A673 (cell line): ENCODE data around the gene CELSR1. TPM values are rescaled to one million over a fixed set of nuclear protein-coding genes. Genes with fewer than 3 reads are reported as not detected.

Source experiments
- BruUV-seq: library from RNA; stranded (reverse); fragments of 400-500 nt; replicated peaks from 2 replicates; lab custom pipeline; 2021; lab: Mats Ljungman, UMichigan
- CTCF ChIA-PET: fragments of 300-600 bp; sonication (Branson Sonifier 250); formaldehyde crosslinking; loops from one replicate; lab custom pipeline; 2022; ENCODE audit warnings: antibody characterized with exemption; lab: Charles Lee
- POLR2A ChIA-PET: fragments of 300-600 bp; sonication (Branson Sonifier 250); formaldehyde crosslinking; loops from one replicate; lab custom pipeline; 2022; ENCODE audit warnings: antibody characterized with exemption; ENCODE audit not compliant: low non-redundant PET; lab: Charles Lee
- DNase-seq: peaks from one replicate; pipeline ENCODE4 v3.0.0-alpha.2; 2015; ENCODE audit warnings: low spot score
- H3K27ac ChIP-seq: fragments of 200-600 bp; sonication (generic); 2 replicates; pipeline ENCODE4 v1.5.1; 2016; ENCODE audit warnings: mixed run types, low read depth, mild to moderate bottlenecking, mixed read lengths, antibody characterized with exemption, low read length; ENCODE audit not compliant: poor library complexity, severe bottlenecking
- H3K27me3 ChIP-seq: fragments of 200-600 bp; sonication (generic); replicated peaks from 2 replicates; pipeline ENCODE4 v1.6.1; 2017; ENCODE audit warnings: mixed run types, low read depth, mild to moderate bottlenecking, mixed read lengths, antibody characterized with exemption, low read length; ENCODE audit not compliant: insufficient read depth, poor library complexity
- H3K36me3 ChIP-seq: fragments of 200-600 bp; sonication (generic); 2 replicates; pipeline ENCODE4 v1.6.1; 2016; ENCODE audit warnings: mixed run types, mild to moderate bottlenecking, mixed read lengths, antibody characterized with exemption, low read length; ENCODE audit not compliant: insufficient read depth, poor library complexity, severe bottlenecking
- H3K4me1 ChIP-seq: fragments of 200-600 bp; sonication (generic); 2 replicates; pipeline ENCODE4 v1.6.1; 2017; ENCODE audit warnings: mixed run types, mild to moderate bottlenecking, mixed read lengths, antibody characterized with exemption, low read length; ENCODE audit not compliant: insufficient read depth, poor library complexity, severe bottlenecking
- H3K4me3 ChIP-seq: fragments of 200-600 bp; sonication (generic); 2 replicates; pipeline ENCODE4 v1.5.1; 2016; ENCODE audit warnings: low read depth, mixed run types, mild to moderate bottlenecking, mixed read lengths, low read length; ENCODE audit not compliant: poor library complexity, severe bottlenecking
- H3K9me3 ChIP-seq: fragments of 200-600 bp; sonication (generic); 2 replicates; pipeline ENCODE4 v1.6.1; 2016; ENCODE audit warnings: mixed run types, low read depth, mild to moderate bottlenecking, mixed read lengths, antibody characterized with exemption, low read length; ENCODE audit not compliant: poor library complexity, severe bottlenecking
- EZH2 ChIP-seq: fragments of 200-600 bp; sonication (generic); IDR thresholded peaks from 2 replicates; pipeline ENCODE4 v1.6.1; 2017; ENCODE audit warnings: borderline replicate concordance, low read depth, mild to moderate bottlenecking, mixed read lengths, antibody characterized with exemption, low read length; ENCODE audit not compliant: poor library complexity, severe bottlenecking
- intact Hi-C: fragments of 100-400 bp; cut with micrococcal nuclease; formaldehyde crosslinking; loops from one replicate; pipeline ENCODE4 v1.10.0; 2022; ENCODE audit not compliant: unreplicated experiment
- total RNA-seq: library from RNA; stranded (reverse); gene quantifications from 2 replicates; pipeline ENCODE4 v1.2.3, GENCODE V29; 2021
- TF ChIP-seq, protein P1 (sequence below): fragments of 300-800, 200-600 bp; sonication (generic); conservative IDR thresholded peaks from 2 replicates; pipeline ENCODE4 v1.5.1; 2017; ENCODE audit warnings: low read depth, mild to moderate bottlenecking, antibody characterized with exemption, low read length, moderate library complexity, mixed read lengths

CELSR1 gene
- total RNA-seq, 1 experiment from 2014 or later: 2.3 TPM

GRCh38 chr22:46467006-46467405 is 70.4 kb downstream of the CELSR1 start:
- Histone ChIP-seq H3K27me3 (no peaks in the 10 kb centered on the region), H3K27ac (no peak overlapping the region), H3K9me3 (no peaks in the 10 kb centered on the region), H3K4me3 (no peak overlapping the region), H3K4me1 (no peaks in the 10 kb centered on the region), H3K36me3 (no peaks in the 10 kb centered on the region)
- intact Hi-C loops: no loop called here
- no peak for DNase-seq
- no TSS peak for BruUV-seq
- CTCF ChIA-PET: no interaction called here
- no peak for TF ChIP-seq EZH2
- TF ChIP-seq, protein P1, sequence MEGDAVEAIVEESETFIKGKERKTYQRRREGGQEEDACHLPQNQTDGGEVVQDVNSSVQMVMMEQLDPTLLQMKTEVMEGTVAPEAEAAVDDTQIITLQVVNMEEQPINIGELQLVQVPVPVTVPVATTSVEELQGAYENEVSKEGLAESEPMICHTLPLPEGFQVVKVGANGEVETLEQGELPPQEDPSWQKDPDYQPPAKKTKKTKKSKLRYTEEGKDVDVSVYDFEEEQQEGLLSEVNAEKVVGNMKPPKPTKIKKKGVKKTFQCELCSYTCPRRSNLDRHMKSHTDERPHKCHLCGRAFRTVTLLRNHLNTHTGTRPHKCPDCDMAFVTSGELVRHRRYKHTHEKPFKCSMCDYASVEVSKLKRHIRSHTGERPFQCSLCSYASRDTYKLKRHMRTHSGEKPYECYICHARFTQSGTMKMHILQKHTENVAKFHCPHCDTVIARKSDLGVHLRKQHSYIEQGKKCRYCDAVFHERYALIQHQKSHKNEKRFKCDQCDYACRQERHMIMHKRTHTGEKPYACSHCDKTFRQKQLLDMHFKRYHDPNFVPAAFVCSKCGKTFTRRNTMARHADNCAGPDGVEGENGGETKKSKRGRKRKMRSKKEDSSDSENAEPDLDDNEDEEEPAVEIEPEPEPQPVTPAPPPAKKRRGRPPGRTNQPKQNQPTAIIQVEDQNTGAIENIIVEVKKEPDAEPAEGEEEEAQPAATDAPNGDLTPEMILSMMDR: no peak
- POLR2A ChIA-PET: no interaction called here

GRCh38 chr22:46466255-46466676 is 71.2 kb downstream of the CELSR1 start:
- Histone ChIP-seq H3K36me3 (no peaks in the 10 kb centered on the region), H3K4me1 (peaks cover 1% of the 10 kb centered on the region), H3K27ac (no peak overlapping the region), H3K27me3 (no peaks in the 10 kb centered on the region), H3K9me3 (no peaks in the 10 kb centered on the region), H3K4me3 (no peak overlapping the region)
- ChIA-PET CTCF (no interaction called here), POLR2A (no interaction called here)
- TF ChIP-seq, protein P1: no peak
- TF ChIP-seq EZH2: no peak
- BruUV-seq: no TSS peak
- DNase-seq: no peak
- intact Hi-C loops: no loop called here

GRCh38 chr22:46465793-46466192 is 71.6 kb downstream of the CELSR1 start:
- POLR2A ChIA-PET: no interaction called here
- Histone ChIP-seq H3K4me3 (no peak overlapping the region), H3K9me3 (no peaks in the 10 kb centered on the region), H3K27ac (no peak overlapping the region), H3K36me3 (no peaks in the 10 kb centered on the region), H3K4me1 (peaks cover 6% of the 10 kb centered on the region), H3K27me3 (no peaks in the 10 kb centered on the region)
- TF ChIP-seq, protein P1: no peak
- no peak for TF ChIP-seq EZH2
- DNase-seq: no peak
- intact Hi-C loops: no loop called here
- BruUV-seq: no TSS peak
- CTCF ChIA-PET: no interaction called here
